HCT116 (cell line): ENCODE measurements around the gene GARS1. TPM values are rescaled to one million over a fixed set of nuclear protein-coding genes. Genes with fewer than 3 reads are reported as not detected.
A peak's percentile ranks its signal among the peaks of the same experiment; 100 is the strongest.

Experiments
- ATAC-seq: fragments of 200-7000 bp; cut with Tn5 transposase; 2 replicates; pipeline ENCODE4 v1.9.1; 2020; ENCODE audit warnings: mild to moderate bottlenecking, moderate library complexity
- Bru-seq: library from RNA; stranded (reverse); fragments of 400-500 nt; gene quantifications from one replicate; lab custom pipeline; 2021; lab: Mats Ljungman, UMichigan
- BruChase-seq, 2 experiments: library from RNA; stranded (reverse); fragments of 400-500 nt; gene quantifications; one replicate each; lab custom pipeline; 2021; lab: Mats Ljungman, UMichigan
- BruUV-seq: library from RNA; stranded (reverse); fragments of 400-500 nt; replicated peaks from 2 replicates; lab custom pipeline; 2021; lab: Mats Ljungman, UMichigan
- CTCF ChIA-PET: fragments of 300-600 bp; sonication (Branson Sonifier 250); formaldehyde crosslinking; loops from one replicate; lab custom pipeline; 2021; ENCODE audit warnings: antibody characterized with exemption; lab: Charles Lee
- POLR2A ChIA-PET: fragments of 300-600, 350-600 bp; sonication (Branson Sonifier 250); formaldehyde crosslinking; loops from one replicate; lab custom pipeline; 2021; ENCODE audit warnings: antibody characterized with exemption; lab: Charles Lee
- RAD21 ChIA-PET, 2 experiments: fragments of 300-600 bp; sonication (Branson Sonifier 250); formaldehyde crosslinking; loops; one replicate each; lab custom pipeline; 2023; ENCODE audit warnings: low total read pairs in 2 of 2; ENCODE audit not compliant: uncharacterized antibody in 2 of 2, unreplicated experiment in 2 of 2, low non-redundant PET in 1 of 2; lab: Charles Lee
- DNase-seq: peaks from one replicate; pipeline ENCODE4 v3.0.0-alpha.2; 2010; ENCODE audit warnings: low read depth, low spot score
- H2AFZ ChIP-seq: fragments of 200-600 bp; shearing (Covaris generic), sonication (generic); 2 replicates; pipeline ENCODE4 v1.6.1; 2017; ENCODE audit warnings: low read depth, mixed run types, mixed read lengths, antibody characterized with exemption, low read length; ENCODE audit not compliant: poor library complexity, severe bottlenecking
- H3K27ac ChIP-seq: 2 replicates; pipeline ENCODE4 v1.5.1; 2012; ENCODE audit warnings: low read depth, low read length
- H3K27me3 ChIP-seq: fragments of 200-600 bp; sonication (generic); 2 replicates; pipeline ENCODE4 v1.6.1; 2016; ENCODE audit warnings: mixed run types, low read length, mixed read lengths; ENCODE audit not compliant: insufficient read depth
- H3K36me3 ChIP-seq, 2 experiments: fragments of 200-500 bp in 1 of 2; fragments of 200-600 bp in 1 of 2; sonication (Bioruptor generic) in 1 of 2; sonication (generic) in 1 of 2; 2 replicates each; pipeline versions ENCODE4 v1.5.1 to v1.6.1; 2014 to 2016; ENCODE audit warnings: low read length in 2 of 2, inconsistent platforms in 1 of 2, mixed read lengths in 1 of 2, mixed run types in 1 of 2; ENCODE audit not compliant: insufficient read depth in 2 of 2, control insufficient read depth in 1 of 2
- H3K4me1 ChIP-seq, 2 experiments: fragments of 200-600 bp in 1 of 2; sonication (generic) in 1 of 2; 2 replicates each; pipeline versions ENCODE4 v1.5.1 to v1.6.1; 2012 to 2017; ENCODE audit warnings: low read length in 2 of 2, inconsistent platforms in 1 of 2, mild to moderate bottlenecking in 1 of 2, mixed read lengths in 1 of 2, mixed run types in 1 of 2, moderate library complexity in 1 of 2; ENCODE audit not compliant: insufficient read depth in 2 of 2, control insufficient read depth in 1 of 2
- H3K4me2 ChIP-seq: fragments of 200-600 bp; sonication (generic); 2 replicates; pipeline ENCODE4 v1.6.1; 2017; ENCODE audit warnings: mixed run types, low read length, mixed read lengths
- H3K4me3 ChIP-seq, 2 experiments: fragments of 200-600 bp in 1 of 2; sonication (generic) in 1 of 2; replicated peaks in 1 of 2; 2 replicates each; pipeline ENCODE4 v1.5.1; 2011 to 2016; ENCODE audit warnings: low read length in 2 of 2, control low read depth in 1 of 2, low read depth in 1 of 2, mild to moderate bottlenecking in 1 of 2, mixed read lengths in 1 of 2, mixed run types in 1 of 2
- H3K79me2 ChIP-seq: fragments of 200-600 bp; sonication (generic); 2 replicates; pipeline ENCODE4 v1.6.1; 2017; ENCODE audit warnings: mild to moderate bottlenecking, mixed run types, low read length, moderate library complexity, mixed read lengths; ENCODE audit not compliant: insufficient read depth
- H3K9ac ChIP-seq: fragments of 200-600 bp; sonication (generic); 2 replicates; pipeline ENCODE4 v1.6.1; 2016; ENCODE audit warnings: low read length, mixed read lengths
- H3K9me2 ChIP-seq: fragments of 200-600 bp; sonication (generic), shearing (Covaris generic); 2 replicates; pipeline ENCODE4 v1.6.1; 2017; ENCODE audit warnings: mixed run types, mild to moderate bottlenecking, moderate library complexity; ENCODE audit not compliant: insufficient read depth
- H3K9me3 ChIP-seq, 2 experiments: fragments of 200-500 bp in 1 of 2; fragments of 200-600 bp in 1 of 2; sonication (Bioruptor generic) in 1 of 2; sonication (generic) in 1 of 2; 2 replicates each; pipeline ENCODE4 v1.6.1; 2014 to 2017; ENCODE audit warnings: low read length in 2 of 2, mixed read lengths in 2 of 2, inconsistent platforms in 1 of 2, low read depth in 1 of 2, mild to moderate bottlenecking in 1 of 2, mixed run types in 1 of 2, moderate library complexity in 1 of 2; ENCODE audit not compliant: control insufficient read depth in 1 of 2, insufficient read depth in 1 of 2
- H4K20me1 ChIP-seq: fragments of 200-600 bp; sonication (generic), shearing (Covaris generic); 2 replicates; pipeline ENCODE4 v1.6.1; 2017; ENCODE audit warnings: mixed run types, mild to moderate bottlenecking, moderate library complexity; ENCODE audit not compliant: insufficient read depth
- CBX3 ChIP-seq: IDR thresholded peaks from 2 replicates; pipeline ENCODE4 v1.6.1; 2012; ENCODE audit warnings: low read depth
- EGR1 ChIP-seq: IDR thresholded peaks from 2 replicates; pipeline ENCODE4 v1.6.1; 2012; ENCODE audit warnings: low read depth
- ELF1 ChIP-seq: IDR thresholded peaks from 2 replicates; pipeline ENCODE4 v1.6.1; 2012; ENCODE audit warnings: low read depth, borderline replicate concordance
- EZH2phosphoT487 ChIP-seq: fragments of 200-600 bp; IDR thresholded peaks from 2 replicates; pipeline ENCODE4 v1.6.1; 2018; ENCODE audit warnings: antibody characterized with exemption, borderline replicate concordance
- FOSL1 ChIP-seq: IDR thresholded peaks from 2 replicates; pipeline ENCODE4 v1.6.1; 2012; ENCODE audit warnings: low read depth
- JUND ChIP-seq: IDR thresholded peaks from 2 replicates; pipeline ENCODE4 v1.6.1; 2012
- RAD21 ChIP-seq: IDR thresholded peaks from 2 replicates; pipeline ENCODE4 v1.6.1; 2012; ENCODE audit warnings: low read depth, mild to moderate bottlenecking
- SP1 ChIP-seq: IDR thresholded peaks from 2 replicates; pipeline ENCODE4 v1.6.1; 2012; ENCODE audit warnings: low read depth
- SRF ChIP-seq: IDR thresholded peaks from 2 replicates; pipeline ENCODE4 v1.6.1; 2012; ENCODE audit warnings: low read depth
- TCF7L2 ChIP-seq: IDR thresholded peaks from 2 replicates; pipeline ENCODE4 v1.7.0; 2011; ENCODE audit warnings: borderline replicate concordance, inconsistent platforms; ENCODE audit not compliant: insufficient read depth, insufficient read length; ENCODE audit errors: extremely low read depth
- YY1 ChIP-seq: IDR thresholded peaks from 2 replicates; pipeline ENCODE4 v1.6.1; 2011; ENCODE audit warnings: low read length, low read depth, moderate library complexity, mild to moderate bottlenecking; ENCODE audit not compliant: insufficient replicate concordance; ENCODE audit errors: extremely low read depth
- ZFX ChIP-seq: fragments of 450-650 bp; IDR thresholded peaks from 2 replicates; pipeline ENCODE4 v1.6.1; 2017
- ZNF274 ChIP-seq: fragments of 200-500 bp; sonication (Bioruptor generic); IDR thresholded peaks from 2 replicates; pipeline ENCODE4 v1.6.1; 2014; ENCODE audit warnings: mild to moderate bottlenecking, low read depth, low read length, inconsistent platforms
- intact Hi-C: fragments of 100-400 bp; cut with micrococcal nuclease; formaldehyde crosslinking; loops from 2 replicates; pipeline ENCODE4 v1.10.0; 2022
- long read RNA-seq: library from polyadenylated mRNA; unstranded; transcript quantifications from one replicate; pipeline ENCODE4 v2.0.0, GENCODE V29; 2021; ENCODE audit not compliant: unreplicated experiment
- polyA plus RNA-seq: library from polyadenylated mRNA; unstranded; fragments of >200 nt; gene quantifications from 2 replicates; pipeline ENCODE4 v1.2.1, GENCODE V29; 2012; ENCODE audit warnings: missing spikeins
- total RNA-seq: library from RNA; stranded (reverse); gene quantifications from one replicate; pipeline ENCODE4 v1.2.1, GENCODE V29; 2021; ENCODE audit not compliant: unreplicated experiment
- TF ChIP-seq, protein P1 (sequence below): IDR thresholded peaks from 2 replicates; pipeline ENCODE4 v1.6.1; 2012; ENCODE audit warnings: low read depth
- TF ChIP-seq, protein P2 (sequence below): IDR thresholded peaks from 2 replicates; pipeline ENCODE4 v1.6.1; 2012

GARS1 gene, protein sequence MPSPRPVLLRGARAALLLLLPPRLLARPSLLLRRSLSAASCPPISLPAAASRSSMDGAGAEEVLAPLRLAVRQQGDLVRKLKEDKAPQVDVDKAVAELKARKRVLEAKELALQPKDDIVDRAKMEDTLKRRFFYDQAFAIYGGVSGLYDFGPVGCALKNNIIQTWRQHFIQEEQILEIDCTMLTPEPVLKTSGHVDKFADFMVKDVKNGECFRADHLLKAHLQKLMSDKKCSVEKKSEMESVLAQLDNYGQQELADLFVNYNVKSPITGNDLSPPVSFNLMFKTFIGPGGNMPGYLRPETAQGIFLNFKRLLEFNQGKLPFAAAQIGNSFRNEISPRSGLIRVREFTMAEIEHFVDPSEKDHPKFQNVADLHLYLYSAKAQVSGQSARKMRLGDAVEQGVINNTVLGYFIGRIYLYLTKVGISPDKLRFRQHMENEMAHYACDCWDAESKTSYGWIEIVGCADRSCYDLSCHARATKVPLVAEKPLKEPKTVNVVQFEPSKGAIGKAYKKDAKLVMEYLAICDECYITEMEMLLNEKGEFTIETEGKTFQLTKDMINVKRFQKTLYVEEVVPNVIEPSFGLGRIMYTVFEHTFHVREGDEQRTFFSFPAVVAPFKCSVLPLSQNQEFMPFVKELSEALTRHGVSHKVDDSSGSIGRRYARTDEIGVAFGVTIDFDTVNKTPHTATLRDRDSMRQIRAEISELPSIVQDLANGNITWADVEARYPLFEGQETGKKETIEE
- 329 TPM for total RNA-seq
- polyA plus RNA-seq: 397 and 465 TPM in 2 replicates
- Bru-seq, nascent RNA: percentile 99 among the genes with signal in this experiment
- percentile 98 among the genes with signal in this experiment for BruChase-seq, experiment 1, labeled RNA remaining after a 6-hour chase
- percentile 98 among the genes with signal in this experiment for BruChase-seq, experiment 2, labeled RNA remaining after a 2-hour chase
- long read RNA-seq, transcript GARS-201 (17 exons, 2,634 nt): major isoform, 598 of 681 reads
- long read RNA-seq, partial matches to known transcripts: 58 of 681 reads
- long read RNA-seq, other reads (novel, unspliced or antisense): 25 of 681 reads

DNA sequence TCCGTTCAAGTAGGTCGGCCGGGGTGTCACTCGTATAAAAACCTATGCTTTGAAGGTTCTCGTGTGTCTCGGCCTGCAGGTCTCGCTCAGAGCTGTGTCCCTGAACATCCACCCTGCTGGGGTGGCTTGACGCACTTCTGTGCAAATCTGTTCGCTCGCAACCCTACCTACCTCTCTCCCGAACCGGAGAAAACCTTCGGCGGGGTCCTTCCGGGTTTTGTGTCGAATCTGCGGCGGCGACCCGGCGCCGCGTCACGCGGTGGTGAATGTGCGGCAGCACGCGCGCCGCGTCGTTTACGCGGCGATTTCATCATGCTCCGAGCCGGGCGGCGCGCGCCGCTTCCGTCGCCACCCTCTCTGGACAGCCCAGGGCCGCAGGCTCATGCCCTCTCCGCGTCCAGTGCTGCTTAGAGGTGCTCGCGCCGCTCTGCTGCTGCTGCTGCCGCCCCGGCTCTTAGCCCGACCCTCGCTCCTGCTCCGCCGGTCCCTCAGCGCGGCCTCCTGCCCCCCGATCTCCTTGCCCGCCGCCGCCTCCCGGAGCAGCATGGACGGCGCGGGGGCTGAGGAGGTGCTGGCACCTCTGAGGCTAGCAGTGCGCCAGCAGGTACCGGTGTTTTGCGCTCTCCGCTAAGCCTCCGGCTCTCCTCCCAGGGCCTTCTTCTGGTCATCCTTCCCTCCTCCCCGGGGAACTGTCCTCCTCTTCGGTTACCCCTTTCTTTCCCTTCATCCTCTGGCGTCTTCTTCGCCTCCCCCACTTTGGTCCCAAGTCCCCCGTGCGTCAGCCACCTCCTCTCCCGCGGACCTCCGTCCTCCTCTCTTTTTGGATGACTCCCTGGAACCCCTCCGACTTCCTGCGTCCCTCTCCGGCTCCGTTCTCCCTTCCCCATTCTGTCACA lies at the start of gene GARS1:
Gene GARS1 (plus strand): TSS at position 339 of the 896 bp plus-strand sequence. CDS start 44 bp downstream, at position 383.
- H3K9me3 ChIP-seq: no peaks in the 10 kb centered on the region
- no peaks in the 10 kb centered on the region for H4K20me1 ChIP-seq
- H3K27me3 ChIP-seq: no peaks in the 10 kb centered on the region
- ChIA-PET POLR2A (no interaction called here), RAD21 (no interaction called here), CTCF (no interaction called here)
- peaks cover 80% of the 10 kb centered on the region for H3K79me2 ChIP-seq
- BruUV-seq: no TSS peak
- H3K9me2 ChIP-seq: no peaks in the 10 kb centered on the region
- peak; percentile 86 for DNase-seq
- peak; percentile 90 for ATAC-seq
- H3K9ac ChIP-seq: peak within 1 kb of the TSS; percentile 84
- H3K4me2 ChIP-seq: peak within 1 kb of the TSS; percentile 96
- peaks cover 2 to 14% of the 10 kb centered on the region in 2 experiments; a peak in 2 of 4 replicates for H3K36me3 ChIP-seq
- peak within 1 kb of the TSS; percentile 92 for H3K27ac ChIP-seq
- peaks cover 5 to 16% of the 10 kb centered on the region in 2 experiments; a peak in 3 of 4 replicates for H3K4me1 ChIP-seq
- peak within 1 kb of the TSS; percentile 75 for H2AFZ ChIP-seq
- intact Hi-C loops: loop anchor here (10.0 kb wide), 1 partner anchor 1900 kb away; the partner anchor contains the start of genes AVL9 and LSM5
- peak within 1 kb of the TSS; percentile 88 to 98 for H3K4me3 ChIP-seq
- TF ChIP-seq SRF (no peak), EGR1 (peak; percentile 29; the same call in 1 of the 2 replicates), TCF7L2 (peak; percentile 71), ELF1 (peak; percentile 99), EZH2phosphoT487 (no peak), ZFX (peak; percentile 57), ZNF274 (no peak), YY1 (peak; percentile 52), JUND (no peak; the same call in 1 of the 2 replicates), CBX3 (0 out of 2 replicates have a peak, but pooled peaks have one; percentile 49), FOSL1 (peak; percentile 35; the same call in 1 of the 2 replicates), RAD21 (no peak), SP1 (peak; percentile 74)
- TF ChIP-seq, protein P1, sequence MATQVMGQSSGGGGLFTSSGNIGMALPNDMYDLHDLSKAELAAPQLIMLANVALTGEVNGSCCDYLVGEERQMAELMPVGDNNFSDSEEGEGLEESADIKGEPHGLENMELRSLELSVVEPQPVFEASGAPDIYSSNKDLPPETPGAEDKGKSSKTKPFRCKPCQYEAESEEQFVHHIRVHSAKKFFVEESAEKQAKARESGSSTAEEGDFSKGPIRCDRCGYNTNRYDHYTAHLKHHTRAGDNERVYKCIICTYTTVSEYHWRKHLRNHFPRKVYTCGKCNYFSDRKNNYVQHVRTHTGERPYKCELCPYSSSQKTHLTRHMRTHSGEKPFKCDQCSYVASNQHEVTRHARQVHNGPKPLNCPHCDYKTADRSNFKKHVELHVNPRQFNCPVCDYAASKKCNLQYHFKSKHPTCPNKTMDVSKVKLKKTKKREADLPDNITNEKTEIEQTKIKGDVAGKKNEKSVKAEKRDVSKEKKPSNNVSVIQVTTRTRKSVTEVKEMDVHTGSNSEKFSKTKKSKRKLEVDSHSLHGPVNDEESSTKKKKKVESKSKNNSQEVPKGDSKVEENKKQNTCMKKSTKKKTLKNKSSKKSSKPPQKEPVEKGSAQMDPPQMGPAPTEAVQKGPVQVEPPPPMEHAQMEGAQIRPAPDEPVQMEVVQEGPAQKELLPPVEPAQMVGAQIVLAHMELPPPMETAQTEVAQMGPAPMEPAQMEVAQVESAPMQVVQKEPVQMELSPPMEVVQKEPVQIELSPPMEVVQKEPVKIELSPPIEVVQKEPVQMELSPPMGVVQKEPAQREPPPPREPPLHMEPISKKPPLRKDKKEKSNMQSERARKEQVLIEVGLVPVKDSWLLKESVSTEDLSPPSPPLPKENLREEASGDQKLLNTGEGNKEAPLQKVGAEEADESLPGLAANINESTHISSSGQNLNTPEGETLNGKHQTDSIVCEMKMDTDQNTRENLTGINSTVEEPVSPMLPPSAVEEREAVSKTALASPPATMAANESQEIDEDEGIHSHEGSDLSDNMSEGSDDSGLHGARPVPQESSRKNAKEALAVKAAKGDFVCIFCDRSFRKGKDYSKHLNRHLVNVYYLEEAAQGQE: no peak
- TF ChIP-seq, protein P2, sequence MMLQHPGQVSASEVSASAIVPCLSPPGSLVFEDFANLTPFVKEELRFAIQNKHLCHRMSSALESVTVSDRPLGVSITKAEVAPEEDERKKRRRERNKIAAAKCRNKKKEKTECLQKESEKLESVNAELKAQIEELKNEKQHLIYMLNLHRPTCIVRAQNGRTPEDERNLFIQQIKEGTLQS: peak; percentile 84
